HG03439 (cell line): ENCODE measurements around the gene DNAJC4.

ENCODE experiments used
- ATAC-seq: cut with Tn5 transposase; IDR thresholded peaks from one replicate; pipeline ENCODE4 v1.9.1; 2021; ENCODE audit warnings: mild to moderate bottlenecking, moderate library complexity; ENCODE audit not compliant: unreplicated experiment

Gene DNAJC4

DNA sequence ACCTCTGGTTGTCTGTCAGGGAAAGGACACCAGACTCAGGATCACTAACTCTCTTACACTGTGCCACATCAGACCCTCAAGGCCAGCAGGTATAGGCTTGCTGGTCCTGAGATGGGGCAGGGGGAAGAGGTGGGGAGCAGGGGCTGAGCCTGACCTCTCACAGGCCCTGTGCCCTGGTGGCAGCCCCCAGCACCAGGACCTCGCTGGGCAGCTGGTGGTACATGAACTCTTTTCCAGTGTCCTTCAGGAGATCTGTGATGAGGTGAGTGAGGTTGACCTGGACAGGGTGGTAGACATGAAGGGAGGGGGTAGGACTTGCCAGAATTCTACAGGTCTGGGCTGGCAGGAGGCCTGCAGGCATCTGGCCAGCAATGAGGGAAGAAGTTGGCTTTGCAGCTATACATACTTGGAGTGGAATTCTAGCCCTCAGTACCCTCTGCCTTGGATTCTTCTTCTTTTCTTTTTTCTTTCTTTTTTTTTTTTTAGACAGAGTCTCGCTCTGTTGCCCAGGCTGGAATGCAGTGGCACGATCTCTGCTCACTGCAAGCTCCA lies 2.9 kb upstream of the DNAJC4 start:
- no peak for ATAC-seq

DNA sequence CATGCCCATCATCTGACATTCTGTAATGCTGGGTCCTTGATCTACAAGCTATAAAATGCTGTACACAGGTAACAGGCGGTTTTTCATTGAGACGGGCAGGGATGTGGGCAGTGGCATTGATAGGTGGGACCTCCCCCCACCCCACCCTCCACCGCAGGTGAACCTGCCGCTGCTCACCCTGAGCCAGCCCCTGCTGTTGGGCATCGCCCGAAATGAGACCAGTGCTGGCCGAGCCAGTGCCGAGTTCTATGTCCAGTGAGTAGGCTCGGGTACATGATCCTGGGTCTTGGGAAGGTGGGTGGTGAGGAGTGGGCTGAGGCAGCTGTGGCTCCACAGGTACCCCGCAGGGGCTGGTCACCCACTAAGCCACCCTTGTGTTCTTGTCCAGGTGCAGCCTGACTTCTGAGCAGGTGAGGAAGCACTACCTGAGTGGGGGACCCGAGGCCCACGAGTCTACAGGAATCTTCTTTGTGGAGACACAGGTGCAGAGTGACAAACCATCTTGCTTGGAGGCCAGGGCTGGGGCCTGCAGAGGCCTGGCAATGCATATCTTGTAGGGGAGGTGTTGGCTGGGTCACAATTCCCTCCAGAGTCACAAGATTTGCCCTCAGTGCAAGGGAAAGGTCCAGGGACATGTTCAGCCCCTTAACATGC lies 1.1 kb upstream of the DNAJC4 start:
- no peak for ATAC-seq

DNA sequence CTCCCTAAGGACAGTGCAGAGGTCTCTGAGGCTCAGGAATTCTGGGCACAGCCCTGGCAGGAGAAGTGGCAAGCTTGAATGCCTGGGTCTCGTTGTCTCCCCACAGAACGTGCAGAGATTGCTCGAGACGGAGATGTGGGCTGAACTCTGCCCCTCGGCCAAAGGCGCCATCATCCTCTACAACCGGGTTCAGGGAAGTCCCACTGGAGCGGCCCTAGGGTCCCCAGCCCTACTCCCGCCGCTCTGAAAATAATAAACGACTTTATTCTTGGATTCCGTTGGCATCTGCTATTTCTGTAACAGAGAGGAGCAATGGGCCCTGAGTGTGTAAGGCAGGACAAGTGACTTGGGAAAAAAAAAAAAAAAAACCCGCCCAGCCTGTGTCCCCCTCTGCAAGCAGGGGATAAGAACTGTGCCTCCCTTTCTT lies 591 bp upstream of the DNAJC4 start:
- ATAC-seq, result no peak

DNA sequence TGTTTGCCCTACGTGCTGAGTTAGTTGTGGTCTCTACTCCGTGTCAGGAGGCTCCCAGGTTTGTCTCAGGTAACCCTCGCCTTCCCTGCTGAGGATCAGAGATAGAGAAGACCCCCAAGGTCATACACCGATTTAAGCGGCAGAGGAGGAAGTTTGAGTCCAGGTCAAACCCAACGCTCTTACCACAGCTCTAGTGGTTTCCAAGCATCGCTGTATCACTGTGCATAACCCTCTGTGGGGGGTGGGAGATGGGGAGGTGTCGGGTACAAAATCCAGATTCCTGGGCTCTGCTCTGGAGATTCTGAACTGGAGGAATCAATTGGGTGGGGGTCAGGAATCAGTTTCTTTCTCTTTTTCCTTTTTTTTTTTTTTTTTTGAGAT lies 627 bp downstream of the DNAJC4 start:
- no peak for ATAC-seq

DNA sequence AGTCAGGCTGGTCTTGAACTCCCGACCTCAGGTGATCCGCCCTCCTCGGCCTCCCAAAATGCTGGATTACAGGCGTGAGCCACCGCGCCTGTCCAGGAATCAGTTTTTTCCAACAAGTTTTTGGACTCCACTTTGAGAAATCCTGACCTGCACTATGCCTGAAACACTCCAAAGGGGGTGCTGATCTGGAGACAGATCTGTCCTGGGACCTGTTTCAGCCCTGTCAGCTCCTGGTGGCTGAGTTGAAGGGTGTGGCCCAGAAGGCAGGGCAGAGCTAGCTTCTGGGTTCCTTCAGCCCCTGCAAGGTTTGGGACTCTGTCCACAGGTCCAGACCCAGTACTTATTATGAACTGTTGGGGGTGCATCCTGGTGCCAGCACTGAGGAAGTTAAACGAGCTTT lies 1.2 kb downstream of the DNAJC4 start:
- no peak for ATAC-seq

DNA sequence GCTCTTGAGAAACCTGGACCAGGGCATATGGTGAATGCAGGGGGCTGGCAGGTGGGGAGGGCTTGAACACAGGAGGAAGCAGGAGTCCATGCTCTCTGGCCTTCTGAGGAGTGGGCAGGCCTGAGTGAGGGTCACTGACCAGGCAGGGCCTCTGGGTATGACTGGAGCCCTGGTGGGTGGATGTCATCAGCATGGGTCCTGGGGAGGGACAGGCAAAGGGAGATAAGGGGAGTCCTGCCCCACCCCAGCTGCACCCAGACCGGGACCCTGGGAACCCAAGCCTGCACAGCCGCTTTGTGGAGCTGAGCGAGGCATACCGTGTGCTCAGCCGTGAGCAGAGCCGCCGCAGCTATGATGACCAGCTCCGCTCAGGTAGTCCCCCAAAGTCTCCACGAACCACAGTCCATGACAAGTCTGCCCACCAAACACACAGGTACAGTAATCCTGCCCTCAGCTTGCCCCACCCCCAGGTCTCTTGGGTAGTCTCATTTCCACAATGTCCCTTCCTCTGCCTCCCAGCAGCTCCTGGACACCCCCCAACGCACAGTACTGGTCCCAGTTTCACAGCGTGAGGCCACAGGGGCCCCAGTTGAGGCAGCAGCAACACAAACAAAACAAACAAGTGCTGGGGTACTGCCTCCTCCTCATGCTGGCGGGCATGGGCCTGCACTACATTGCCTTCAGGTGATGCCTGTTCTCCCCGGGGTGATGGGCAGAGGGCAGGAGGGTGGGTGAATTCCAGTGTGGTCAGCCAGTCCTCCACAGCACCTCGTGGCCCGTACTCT lies 2.0 kb downstream of the DNAJC4 start:
- no peak for ATAC-seq

DNA sequence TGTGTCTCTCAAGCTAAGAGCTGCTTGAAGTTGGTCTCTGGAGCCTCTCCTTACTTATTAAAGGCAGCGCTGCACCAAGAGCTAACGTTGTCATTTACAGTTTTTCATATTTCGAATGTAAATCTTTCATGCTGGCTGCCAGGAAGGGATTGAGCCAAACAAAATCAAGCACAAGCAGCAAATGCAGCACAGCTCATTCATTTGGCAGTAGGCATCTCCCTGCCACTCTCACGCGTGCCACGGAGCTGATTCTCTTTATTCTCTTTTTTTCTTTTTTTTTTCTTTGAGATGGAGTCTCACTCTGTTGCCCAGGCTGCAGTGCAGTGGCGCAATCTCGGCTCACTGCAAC lies 2.6 kb downstream of the DNAJC4 start:
- no peak for ATAC-seq

DNA sequence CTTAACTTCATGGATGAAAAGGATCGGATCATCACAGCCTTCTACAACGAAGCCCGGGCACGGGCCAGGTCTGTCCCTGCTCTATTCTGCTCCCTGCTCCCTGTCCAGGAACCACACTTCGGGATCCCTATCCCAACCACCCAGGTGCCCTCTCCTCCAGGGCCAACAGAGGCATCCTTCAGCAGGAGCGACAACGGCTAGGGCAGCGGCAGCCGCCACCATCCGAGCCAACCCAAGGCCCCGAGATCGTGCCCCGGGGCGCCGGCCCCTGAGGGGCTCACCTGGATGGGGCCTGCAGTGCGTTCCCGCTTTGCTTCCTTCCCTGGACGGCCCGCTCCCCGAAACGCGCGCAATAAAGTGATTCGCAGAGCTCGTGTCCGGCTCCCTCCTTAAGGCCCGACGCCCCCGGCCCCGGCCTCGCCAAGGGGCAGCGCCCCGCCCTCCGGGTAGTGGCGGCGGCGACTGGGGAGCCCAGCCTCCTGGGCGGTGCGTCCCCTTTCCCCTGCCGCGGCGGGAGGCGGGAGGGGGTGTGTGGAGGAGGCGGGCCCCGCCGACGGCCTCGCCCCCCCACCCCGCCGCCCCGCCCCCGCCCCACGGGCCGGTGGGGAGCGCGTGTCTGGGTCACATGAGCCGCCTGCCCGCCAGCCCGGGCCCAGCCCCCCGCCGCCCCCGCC lies 3.7 kb downstream of the DNAJC4 start, which contains the start of gene VEGFB:
Gene VEGFB (plus strand): TSS at position 672 of the 674 bp plus-strand sequence. CDS start 250 bp downstream, outside the sequence.
- ATAC-seq, result peak; percentile 29

DNA sequence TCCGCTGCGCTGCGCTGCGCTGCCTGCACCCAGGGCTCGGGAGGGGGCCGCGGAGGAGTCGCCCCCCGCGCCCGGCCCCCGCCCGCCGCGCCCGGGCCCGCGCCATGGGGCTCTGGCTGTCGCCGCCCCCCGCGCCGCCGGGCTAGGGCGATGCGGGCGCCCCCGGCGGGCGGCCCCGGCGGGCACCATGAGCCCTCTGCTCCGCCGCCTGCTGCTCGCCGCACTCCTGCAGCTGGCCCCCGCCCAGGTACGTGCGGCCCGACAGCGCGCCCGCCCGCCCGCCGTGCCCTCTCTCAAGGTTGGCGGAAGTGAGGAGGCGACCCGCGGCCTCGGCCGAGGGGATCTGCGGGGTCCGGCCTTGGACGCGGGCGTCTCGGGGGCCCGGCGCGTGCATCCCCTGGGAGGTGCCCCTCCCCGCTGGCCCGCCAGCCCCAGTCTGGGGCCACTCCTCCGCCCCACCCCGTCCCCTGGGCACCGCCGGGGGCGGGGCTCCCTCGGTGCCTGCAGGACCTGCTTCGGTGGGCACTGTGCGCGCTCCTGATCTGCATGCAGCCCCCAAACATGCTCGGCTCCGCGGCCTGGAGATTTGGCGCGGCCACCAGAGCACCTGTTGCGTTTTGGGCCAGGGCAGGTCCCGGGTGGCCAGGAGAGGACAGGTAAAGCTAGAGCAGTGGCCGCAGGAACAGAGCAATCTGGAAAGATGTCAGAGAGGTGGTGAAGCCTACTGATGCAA lies 4.5 kb downstream of the DNAJC4 start:
- peak; percentile 18 for ATAC-seq

DNA sequence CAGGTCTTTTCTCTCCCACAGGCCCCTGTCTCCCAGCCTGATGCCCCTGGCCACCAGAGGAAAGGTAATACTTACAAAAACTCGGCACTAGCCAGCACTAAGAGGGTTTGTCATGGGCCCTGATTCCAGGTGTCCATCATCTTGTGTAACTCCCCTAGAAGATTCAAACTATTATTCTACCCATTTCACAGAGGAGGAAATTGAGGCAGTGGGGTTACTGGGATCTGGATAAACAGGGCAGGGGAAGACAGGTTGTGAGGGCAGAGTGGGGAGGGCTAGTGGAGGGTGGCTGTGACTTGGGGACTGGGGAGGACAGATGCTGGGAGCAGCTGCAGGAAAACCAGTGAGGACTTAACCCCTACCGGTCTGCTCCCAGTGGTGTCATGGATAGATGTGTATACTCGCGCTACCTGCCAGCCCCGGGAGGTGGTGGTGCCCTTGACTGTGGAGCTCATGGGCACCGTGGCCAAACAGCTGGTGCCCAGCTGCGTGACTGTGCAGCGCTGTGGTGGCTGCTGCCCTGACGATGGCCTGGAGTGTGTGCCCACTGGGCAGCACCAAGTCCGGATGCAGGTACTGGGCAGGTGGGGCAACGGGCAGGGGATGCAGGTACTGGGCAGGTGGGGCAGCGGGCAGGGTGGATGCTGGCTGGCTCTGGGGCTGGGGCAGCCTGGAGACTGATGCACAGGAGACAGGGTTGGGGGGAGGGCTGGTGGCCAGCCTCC lies 5.3 kb downstream of the DNAJC4 start:
- no peak for ATAC-seq

DNA sequence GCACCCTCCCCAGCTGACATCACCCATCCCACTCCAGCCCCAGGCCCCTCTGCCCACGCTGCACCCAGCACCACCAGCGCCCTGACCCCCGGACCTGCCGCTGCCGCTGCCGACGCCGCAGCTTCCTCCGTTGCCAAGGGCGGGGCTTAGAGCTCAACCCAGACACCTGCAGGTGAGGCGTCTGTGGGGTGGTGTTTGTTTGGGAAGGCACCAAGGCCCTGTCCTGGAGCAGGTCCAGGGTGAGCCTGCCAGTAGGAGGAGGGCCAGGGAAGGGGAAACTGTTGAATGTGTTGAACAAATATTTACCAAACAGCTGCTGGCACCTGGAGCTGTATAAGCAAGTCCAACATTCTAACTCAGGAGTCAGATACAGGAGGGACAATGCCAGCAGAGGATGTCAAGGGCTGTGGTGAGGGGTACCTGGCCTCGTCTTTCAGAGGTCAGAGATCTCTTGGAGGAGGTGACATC lies 7.2 kb downstream of the DNAJC4 start:
- no peak for ATAC-seq

DNA sequence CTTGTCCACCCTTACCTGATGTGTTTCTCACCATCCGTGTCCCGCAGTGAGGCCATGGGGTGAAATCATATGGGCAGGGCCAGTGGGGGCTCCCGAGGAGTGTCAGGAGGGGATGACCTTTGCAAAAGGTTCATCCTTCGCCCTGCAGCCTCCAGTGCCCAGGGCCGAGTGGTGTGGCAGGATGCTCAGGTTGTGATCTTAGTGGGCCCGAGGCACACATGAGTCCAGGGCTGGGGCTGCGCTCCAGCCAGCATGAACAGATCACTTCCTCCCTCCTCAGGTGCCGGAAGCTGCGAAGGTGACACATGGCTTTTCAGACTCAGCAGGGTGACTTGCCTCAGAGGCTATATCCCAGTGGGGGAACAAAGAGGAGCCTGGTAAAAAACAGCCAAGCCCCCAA lies 7.7 kb downstream of the DNAJC4 start:
- ATAC-seq, result no peak

DNA sequence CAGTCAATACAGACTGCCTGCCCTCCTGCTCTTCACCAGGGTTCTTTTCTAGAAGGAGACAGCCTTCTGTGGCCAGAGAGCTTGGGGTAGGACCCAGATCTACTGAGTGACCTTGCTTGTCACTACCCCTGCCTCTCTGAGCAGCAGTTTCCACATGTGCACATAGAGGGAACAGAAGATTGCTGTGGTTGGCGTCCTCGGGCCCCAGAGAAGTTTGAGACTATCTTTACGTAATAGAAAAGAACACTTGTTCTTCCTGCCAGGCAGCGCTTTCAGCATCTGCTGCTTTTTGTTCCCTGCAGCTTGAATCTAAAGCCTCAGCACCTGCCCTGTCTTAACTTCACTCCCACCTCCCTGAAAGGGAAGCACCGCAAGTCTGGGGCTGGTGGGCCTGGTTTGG lies 8.7 kb downstream of the DNAJC4 start:
- no peak for ATAC-seq

DNA sequence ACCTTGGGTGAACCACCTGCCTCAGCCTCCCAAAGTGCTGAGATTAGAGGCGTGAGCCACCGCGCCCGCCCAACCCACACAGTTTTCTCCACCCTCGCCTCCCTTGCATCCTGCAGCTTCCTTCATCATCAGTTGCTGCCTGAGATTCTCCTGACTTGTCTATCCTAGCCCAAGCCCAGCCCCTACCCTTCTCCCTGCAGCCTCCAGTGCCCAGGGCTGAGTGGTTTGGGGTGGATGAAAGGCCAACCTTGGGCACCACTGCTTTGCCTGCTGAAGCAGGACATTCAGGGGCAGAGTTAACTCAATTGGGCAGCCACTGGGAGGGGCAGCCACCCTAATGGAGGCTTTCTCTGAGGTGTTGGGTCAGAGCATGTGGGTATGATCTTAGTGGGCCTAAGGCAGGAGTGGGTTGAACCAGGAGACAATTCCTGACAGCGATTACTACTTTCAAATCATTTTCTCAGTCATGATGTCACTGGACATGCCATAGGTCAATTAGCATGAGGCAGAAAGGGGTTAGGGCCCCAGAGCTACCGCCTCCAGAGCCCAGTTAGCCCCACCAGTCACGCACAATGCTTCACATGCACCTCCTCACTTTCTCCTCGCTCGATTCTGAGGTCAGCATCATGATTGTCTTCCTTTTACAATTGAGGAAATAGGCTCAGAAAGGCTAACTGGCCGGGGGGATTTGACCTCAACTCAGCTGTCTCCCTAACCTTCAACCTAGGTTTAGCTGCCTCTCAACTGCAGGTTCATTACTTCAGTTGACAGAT lies 9.5 kb downstream of the DNAJC4 start:
- ATAC-seq, result no peak

DNA sequence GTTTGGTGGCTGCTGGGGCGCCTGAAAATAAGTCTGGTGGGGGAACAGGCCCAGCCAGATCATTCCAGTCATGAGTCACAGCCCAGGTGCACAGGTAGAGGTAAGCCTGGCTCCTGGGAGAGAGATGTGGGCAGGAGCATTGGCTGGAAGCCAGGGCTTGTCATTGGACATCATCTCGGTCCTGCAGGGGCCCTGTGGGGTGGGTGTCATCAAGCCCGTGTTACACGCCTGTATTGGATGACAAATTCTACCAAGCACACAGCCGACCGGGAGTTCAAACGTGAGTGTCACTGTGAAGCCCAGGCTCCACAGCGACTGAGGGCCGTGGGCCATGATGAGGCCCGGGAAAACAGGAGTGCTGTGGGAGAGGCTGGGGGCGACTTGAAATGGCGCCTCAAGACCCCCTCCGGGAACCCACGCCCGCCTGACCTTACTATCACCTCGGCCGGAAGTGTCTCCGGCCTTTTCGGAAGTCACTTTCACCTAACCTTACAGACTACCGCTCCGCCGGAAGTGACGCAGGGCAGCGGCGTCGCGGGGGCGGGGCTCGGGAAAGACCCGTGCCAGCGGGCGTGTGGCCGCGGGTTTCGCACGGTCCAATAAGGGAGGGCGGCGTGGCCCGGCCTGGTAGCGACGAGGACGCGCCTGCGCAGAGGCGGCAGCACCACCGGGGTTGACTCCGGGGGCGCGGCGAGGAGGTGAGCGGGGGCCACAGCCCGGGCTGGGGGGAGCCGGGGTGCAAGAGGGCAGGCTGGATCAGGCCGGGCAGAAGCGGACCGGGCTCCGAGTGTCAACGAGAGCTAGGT lies 10.3 kb downstream of the DNAJC4 start, which contains the start of gene FKBP2:
Gene FKBP2 (plus strand): TSS at position 661 of the 806 bp plus-strand sequence. CDS start 1,293 bp downstream, outside the sequence.
- peak; percentile 55 for ATAC-seq

DNA sequence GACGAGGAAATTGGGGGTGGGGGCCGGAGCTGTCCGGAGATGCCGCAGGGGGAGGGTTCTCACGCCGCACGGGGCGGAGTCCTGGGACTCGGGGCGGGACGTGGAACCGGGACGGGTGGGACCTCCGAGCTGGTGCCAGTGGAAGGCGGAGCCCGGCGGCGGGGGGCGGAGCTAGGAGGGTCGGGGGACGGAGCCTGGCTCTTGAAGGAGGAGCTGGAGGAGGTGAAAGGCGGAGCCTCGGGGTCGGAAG lies 10.8 kb downstream of the DNAJC4 start:
- ATAC-seq, result peak; percentile 56

DNA sequence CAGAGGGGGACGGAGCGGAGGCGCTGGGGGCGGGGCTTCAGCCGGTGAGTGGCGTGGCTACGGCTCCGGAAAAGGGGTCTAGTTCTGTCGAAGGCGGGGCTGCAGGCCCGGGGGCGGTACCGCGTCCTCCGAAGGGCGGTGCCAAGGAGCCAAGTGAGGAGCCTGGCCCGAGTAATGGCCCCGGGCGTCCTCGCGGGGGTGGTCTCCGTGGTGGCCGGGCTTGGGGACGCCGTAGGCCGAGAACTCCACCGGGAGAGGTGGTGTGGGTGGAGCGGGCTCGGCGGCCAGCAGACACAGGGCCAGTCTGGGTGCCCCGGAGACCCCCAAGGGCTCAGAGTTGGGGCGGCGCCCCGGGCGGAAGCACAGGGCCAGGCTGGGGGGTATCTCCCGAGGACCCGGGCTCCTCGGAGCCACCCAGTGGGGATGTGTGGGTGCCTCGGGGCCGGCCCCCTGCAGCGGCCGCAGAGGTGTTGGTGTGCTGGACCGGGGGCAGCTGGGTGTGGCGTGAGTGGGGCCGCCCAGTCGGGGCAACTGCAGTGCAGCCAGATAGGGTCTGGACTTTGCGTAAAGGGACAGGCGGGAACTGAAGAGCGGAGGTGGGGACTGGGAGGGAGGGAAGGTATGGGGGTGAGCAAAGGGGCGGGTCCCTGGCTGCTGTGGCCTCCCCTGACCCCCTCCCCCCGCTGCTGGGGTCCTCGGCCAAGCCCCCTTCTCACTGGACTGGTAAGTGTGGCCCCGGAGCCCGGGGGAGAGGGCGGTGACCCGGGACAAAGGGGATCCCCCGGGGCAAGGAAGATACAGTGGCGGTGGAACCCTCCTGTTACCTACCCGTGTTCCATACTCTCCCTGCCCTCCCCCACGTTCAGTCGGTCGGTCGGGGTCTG lies 11.4 kb downstream of the DNAJC4 start:
- ATAC-seq, result peak; percentile 13
